GM21447 (cell line): Measurements from ENCODE around the gene HRAS.
A peak's percentile ranks its signal among the peaks of the same experiment; 100 is the strongest.
"Not testable (repeated sequence)": the region's sequence is repeated elsewhere in the genome, so short reads cannot be mapped to it uniquely, and the experiment has no call there.

Experiments
- ATAC-seq: cut with Tn5 transposase; IDR thresholded peaks from one replicate; pipeline ENCODE4 v1.9.1; 2021; ENCODE audit not compliant: unreplicated experiment

HRAS gene

DNA sequence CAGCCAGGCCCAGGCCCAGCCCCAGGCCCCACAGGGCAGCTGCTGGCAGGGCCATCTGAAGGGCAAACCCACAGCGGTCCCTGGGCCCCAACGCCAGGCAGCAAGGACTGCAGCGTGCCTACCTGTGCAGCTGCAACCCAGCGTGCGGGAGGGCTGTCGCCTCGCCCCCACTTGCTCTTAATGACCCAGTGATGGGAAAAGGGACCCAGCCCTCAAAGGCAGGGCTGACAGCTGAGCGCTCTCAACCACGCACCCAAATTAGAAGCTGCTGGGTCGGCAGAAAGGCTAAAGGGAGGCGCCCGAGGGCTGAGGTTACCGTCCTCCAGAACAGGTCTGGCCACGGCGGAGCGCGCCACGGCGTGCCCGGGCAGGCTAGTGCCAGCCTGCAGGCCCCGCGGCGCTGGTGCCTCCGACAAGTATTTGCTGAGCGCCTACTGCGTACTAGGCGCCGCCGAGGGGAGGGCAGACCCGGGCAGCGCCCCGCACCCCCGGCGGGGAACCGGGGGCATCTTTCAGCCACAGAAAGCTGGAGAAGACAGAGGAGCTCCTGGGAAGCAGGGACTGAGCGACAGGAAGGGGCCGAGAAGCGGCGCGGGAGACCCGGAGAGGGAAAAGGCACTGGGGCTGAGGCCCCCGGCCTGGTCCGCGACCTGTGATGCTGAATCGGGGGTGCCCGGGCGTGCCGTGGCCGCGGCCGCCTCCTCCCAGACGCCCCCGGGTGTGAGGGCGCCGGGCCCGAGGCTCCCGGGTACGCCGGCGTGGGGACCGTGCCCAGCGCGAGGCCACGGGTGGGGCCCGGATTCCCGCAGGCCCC is 773 bp downstream of the HRAS start:
- no peak for ATAC-seq

DNA sequence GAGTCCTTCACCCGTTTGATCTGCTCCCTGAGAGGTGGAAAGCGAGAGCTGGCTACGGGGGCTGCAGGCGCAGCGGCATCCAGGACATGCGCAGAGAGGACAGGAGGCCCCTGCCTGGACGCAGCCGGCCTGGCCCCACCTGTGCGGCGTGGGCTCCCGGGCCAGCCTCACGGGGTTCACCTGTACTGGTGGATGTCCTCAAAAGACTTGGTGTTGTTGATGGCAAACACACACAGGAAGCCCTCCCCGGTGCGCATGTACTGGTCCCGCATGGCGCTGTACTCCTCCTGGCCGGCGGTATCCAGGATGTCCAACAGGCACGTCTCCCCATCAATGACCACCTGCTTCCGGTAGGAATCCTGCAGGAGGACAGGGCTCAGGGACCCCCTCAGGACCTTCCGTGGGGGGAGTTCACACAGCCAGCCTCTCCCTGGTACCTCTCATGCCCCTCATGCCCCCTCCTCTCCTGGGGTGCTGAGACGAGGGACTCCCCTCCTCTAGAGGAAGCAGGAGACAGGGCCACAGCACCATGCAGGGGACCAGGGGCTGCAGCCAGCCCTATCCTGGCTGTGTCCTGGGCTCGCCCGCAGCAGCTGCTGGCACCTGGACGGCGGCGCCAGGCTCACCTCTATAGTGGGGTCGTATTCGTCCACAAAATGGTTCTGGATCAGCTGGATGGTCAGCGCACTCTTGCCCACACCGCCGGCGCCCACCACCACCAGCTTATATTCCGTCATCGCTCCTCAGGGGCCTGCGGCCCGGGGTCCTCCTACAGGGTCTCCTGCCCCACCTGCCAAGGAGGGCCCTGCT is 1.6 kb downstream of the HRAS start:
- ATAC-seq: no peak

DNA sequence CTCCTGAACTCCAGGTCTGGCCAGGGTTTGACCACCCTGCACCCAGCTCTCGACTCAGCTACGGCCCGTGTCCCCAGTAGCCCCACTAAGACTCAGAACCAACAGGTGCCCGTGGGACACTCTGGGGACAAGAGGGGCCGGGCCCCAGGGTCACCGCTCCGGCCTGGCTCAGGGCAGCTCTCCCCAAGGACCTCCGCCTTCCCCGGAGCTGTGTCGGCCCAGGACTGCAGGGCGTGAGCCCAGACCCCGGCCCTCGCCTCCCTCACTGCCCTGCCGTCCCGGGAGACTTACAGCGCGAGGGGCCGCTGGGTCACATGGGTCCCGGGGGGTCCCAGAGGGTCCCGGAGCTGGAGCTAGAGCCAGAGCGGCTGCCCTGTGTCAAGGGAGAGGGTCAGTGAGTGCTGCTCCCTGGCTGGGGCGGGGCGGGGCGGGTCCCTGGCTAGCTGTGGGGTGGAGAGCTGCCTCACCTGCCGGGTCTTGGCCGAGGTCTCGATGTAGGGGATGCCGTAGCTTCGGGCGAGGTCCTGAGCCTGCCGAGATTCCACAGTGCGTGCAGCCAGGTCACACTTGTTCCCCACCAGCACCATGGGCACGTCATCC is 2.3 kb downstream of the HRAS start:
- no peak for ATAC-seq

DNA sequence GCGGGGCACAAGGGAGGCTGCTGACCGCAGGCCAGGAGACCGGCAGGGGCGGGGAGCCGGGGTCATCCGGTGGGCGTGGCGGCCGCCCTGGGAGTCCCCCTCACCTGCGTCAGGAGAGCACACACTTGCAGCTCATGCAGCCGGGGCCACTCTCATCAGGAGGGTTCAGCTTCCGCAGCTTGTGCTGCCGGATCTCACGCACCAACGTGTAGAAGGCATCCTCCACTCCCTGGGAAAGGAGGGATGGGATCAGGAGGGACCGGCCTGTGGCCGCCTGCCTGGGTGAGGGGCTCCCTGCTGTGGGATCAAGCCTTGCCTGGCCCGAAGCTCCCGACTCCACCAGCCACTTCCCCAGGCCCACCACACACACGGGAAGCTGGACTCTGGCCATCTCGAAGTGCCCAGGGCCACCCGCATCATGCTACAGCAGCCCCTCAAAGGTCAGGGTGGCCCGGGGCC is 2.8 kb downstream of the HRAS start:
- no peak for ATAC-seq

DNA sequence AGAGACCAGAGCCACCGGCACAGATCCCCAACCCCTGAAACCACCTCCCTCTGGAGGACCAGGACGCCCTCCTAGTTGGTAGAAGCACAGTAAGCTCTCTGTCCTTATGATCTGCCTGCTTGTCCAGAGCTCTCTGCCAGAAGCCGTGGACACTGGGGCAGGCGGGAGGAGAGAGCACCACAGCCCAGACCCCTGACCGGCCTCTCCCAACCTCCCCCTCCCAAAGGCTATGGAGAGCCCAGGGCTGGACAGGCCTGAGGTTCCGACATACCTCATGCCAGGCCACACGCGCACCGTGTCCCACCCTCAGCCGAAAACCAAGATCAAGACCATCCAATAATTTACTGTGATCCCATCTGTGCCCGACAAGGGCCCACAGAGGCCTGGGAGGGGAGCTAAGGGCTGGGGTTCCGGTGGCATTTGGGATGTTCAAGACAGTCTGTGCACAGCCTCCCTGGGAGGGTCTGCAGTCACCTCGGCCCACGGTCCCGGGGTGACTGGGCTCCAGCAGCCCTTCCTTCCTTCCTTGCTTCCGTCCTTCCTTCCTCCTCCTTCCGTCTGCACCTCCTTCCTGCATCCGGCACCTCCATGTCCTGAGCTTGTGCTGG is 3.4 kb downstream of the HRAS start:
- no peak for ATAC-seq

DNA sequence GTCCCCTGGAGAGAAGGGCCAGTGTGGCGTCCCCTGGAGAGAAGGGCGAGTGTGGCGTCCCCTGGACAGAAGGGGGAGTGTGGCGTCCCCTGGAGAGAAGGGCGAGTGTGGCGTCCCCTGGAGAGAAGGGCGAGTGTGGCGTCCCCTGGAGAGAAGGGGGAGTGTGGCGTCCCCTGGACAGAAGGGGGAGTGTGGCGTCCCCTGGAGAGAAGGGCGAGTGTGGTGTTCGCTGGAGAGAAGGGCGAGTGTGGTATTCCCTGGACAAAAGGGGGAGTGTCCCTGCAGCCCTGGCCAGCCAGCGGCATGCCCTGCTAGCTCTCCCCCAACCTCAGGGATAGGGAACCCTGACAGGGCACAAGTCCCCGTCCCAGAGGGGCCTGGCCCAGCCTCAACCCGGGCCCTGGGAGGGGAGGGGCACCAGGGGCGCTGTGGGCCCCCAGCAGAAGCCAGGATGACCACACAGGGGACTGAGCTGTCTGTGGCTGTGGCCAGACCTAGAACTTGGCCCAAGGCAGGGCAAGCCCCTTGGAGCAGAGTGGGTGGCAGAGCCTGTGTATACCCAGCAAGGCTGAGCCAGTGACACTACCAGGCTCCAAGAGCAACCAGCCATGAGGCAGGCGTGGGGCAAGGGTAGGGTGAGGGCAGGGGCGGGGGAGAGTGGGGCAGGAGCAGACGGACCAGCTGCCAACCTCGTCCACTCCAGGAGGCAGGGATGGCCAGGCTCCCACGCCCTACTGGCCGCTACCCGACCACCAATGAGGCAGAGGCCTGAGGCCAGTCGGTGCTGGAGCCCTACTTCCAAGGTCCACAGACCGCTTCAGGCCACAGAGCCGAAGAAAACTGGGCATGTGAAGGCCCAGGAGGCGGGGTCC is 4.2 kb downstream of the HRAS start:
- ATAC-seq: no peak

DNA sequence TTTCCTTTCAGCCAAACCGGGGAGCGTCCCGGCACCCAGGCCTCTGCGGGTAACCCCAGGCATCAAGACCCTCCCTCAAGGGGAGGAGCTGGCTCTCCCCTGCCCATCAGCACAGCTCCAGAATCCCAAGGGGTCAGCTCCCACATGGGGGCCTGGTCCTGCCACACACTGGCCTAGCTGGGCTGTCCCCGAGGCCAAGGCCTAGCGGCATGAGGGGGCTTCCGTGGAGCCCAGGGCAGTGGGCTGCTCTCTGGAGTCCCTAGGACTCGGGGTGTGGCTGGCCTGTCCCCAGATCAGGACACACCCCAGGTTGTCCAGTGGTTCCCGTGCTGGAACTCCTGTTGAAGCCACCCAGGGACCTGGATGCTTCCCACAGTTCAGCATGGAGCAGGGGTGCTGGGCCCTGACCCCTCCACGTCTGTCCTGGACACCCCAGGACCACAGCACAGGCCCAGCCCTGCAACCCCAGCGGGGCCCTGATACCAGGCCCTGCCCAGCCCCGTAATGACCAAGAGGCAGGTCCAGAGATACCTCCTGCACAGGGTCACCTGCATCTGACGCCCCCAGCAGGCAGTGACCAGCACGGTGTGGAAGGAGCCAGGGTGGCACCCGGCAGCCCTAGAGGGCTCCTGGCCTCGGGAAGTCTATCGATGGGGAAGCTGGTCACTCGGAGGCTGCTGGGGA is 5.5 kb downstream of the HRAS start:
- no peak for ATAC-seq

DNA sequence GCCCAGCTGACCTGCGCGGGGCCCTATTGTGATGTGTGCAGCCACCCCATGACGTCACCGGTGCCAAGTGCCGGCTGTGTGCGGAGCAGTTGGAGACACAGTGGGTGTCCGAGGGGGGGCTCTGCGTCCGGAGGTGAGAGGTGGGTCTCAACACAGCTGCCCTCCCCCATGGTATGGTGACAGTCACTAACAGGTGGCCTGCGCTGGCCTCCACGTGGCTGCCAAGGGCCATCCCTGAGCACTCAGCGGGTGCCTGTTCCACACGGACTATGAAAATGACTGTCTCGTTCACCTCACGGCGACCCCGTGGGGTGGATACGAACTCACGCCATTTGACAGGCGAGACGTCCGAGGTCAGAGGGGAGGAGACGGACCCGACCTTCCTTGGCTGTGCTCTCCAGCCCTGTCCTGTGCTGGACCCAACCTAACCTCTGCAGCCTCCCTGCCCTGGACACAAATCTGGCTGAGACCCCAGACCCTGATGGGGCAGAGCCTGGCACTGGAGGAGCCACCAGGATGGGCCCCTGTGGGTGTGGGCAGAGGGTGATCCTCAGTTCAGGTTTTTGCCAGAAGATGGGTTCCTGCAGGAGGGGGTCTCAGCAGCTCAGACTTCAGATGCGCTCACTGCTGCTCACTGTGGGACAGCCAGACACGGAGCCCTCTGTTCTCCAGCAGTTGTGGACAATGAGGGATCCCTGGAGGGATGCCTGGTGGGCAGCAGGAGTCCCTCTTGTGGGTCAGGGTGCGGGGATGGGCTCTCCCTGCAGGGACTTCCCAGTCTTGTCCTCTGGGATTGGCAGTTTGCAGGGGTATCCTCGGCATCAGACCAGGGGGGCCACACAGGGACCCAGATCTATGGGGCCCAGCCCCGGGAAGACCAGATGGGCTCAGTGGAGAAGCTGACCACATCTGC is 6.3 kb downstream of the HRAS start:
- no peak for ATAC-seq

DNA sequence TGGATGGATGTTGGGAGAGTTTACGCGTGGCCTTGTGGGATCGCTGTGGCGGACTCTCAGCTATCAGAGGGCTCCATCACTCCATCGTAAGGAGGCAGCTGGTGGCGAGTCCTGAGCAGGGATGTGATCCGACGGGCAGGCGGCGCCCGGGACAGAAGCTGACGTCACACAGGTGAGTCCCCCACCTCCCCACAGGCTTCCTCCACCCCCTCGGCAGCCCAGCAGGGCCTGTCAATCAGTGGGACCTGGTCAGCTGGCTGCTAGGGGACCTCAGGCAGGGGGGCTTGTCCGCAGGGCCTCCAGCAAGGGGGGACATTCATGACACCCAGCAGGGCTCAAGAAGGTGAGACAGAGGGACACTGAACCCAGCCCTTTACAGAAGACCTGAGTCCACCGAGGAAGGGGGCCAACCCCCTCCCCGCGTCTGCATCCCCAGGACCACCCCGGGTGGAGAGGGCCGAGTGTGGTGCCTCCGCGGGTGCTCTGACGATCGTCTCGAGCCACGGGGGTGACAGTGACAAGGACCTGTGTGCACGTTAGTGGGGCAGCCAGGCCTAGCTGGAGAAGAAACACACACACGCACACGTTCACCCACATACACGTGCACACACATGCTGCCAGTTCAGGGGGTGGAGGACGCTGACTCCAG is 7.1 kb downstream of the HRAS start:
- no peak for ATAC-seq

DNA sequence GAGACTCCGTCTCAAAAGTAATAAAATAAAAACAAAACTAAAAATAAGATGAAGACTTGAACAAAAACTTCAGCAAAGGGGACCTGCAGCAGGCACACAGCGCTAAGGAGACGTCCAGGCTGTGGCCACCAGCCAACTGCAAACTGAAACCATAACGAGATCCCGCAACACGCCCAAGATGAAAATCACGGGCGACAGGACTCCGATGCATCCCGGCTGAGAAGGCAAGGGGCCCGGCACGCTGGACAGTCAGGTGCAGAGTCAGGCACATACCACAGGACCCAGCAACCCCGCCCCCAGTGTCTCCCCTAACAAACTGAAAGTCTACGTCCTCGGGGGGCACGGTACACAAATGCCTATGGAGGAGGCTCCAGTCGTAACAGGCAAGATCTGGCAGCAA is 9.2 kb downstream of the HRAS start:
- no peak for ATAC-seq

DNA sequence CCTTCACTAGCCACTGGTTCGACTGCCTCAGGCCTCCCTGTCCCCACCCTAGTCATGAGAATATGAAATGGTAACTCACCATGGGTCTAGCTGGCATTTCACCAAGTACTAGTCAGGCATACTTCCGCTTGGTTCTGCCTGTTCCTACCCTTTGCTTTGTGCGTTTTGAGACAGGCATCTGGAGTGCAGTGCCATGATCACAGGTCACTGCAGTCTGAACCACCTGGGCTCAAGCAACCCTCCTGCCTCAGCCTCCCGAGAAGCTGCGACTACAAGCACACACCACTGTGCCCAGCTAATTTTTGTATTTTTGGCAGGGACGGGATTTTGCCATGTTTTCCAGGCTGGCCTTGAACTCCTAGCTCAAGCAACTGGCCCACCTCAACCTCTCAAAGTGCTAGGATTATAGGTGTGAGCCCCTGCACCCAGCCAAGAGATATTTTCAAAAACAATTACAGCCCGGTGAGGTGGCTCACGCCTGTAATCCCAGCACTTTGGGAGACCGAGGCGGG is 14.1 kb downstream of the HRAS start:
- ATAC-seq: no peak

DNA sequence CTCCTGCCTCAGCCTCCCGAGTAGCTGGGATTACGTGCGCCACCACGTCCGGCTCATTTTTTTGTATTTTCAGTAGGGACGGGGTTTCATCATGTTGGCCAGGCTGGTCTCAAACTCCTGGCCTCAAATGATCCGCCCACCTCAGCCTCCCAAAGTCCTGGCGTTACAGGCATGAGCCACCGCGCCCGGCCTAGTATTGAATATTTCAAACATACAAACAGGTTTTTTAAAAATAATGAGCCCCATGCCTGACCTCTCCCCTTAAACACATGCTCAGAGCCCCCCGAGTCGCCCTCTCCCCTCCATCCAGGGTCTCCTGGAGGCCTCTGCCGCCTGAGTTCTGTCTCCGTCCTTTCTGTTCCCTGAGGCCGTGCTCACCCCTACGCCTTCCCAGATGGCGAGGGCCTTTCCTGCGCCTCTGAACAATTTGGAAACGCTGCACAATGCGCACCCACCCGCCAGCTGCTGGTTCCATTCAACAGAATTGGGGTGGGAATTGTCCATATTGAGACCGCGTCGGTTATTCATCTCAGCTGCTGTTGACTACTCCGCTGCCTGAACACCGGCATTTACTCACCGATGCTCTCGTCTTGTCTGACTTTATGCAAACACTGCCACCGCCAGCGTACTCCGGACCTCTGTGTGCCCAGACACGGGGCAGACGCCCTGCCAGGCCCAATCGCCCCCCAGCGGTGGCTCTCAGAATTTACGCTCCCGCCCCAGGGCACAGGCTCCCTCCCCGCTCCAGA is 14.8 kb downstream of the HRAS start:
- ATAC-seq: no peak

DNA sequence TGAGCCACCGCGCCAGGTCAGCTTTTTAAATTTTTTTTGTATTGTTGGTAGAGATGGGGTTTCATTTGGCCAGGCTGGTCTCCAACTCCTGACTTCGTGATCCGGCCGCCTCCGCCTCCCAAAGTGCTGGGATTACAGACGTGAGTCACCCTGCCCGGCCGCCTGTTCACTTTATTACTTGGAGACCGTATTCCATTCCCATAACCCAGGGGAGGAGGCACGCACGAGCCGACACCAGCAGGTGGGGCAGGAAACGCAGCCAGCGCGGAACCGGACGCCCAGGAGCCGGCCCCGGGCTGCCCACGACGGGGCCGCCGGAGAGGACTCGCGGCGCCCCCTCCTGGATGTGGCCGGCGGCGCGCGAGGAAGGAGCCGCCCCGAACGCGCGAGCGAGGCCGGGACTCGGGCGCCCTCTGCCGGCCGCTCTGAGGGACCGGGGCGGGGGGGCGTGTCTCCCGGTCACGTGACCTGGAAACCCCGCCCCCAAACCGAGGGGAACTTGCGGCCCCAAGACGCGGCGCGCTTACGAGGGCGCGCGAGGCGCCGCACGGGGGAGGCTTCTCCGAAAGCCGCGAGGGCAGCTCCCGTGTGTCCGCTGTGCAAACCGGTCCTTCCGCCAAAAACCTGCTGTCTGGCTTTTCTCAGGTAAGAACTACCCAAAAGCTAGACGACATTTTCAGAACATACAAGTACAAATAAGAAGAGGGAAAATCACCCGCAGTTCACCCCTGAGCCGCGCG is 16.7 kb downstream of the HRAS start:
- peak; percentile 82 for ATAC-seq

DNA sequence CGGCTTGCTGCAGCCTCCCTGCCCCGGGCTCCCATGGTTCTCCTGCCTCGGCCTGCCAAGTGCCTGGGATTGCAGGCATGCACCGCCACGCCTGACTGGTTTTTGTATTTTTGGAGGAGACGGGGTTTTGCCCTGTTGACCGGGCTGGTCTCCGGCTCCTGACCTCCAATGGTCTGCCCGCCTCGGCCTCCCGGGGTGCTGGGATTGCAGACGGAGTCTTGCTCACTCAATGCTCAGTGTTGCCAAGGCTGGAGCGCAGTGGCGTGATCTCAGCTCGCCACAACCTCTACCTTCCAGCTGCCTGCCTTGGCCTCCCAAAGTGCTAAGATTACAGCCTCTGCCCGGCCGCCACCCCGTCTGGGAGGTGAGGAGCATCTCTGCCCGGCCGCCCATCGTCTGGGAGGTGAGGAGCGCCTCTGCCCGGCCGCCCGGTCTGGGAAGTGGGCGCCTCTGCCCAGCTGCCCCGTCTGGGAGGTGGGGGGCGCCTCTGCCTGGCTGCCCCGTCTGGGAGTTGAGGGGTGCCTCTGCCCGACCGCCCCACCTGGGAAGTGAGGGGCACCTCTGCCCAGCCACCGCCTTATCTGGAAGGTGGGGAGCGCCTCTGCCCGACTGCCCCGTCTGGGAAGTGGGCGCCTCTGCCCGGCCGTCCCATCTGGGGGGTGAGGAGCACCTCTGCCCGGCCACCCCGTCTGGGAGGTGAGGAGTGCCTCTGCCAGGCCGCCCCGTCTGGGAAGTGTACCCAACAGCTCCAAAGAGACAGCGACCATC is 18.3 kb downstream of the HRAS start:
- not testable (repeated sequence) for ATAC-seq

DNA sequence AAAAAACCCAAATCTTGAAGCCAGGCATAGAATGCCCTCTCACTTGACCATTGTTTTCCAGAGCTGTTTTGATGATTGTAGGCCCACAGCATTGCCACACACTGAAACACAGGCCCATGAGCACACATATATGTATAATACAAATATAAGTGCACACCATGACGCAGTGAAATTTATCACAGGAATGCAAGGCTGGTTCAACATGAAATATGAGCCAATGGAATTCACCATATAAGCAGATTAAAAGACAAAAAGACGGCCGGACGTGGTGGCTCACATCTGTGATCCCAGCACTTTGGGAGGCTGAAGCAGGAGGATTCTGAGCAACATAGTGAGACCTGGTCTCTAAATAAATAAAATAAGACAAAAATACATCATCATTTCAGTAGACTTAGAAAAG is 19.0 kb downstream of the HRAS start:
- ATAC-seq: no peak

DNA sequence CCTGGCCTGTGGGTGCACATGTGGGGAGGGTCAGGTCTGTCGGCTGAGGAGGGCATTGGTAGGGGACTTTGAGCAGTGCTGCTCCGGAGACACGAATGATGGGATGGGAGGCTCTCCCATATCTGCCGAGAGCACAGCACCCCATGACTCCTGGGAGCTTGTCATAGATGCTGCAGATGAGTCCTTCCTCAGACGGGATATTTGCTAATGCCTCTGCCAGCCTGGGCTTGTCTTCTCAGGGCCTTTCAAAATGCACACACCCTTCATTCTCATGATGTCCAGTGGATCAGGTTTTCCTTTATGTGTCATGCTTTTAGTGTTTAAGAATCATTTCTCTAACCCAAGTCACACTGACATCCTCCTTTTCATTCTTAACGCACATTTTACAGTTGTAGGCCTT is 20.2 kb downstream of the HRAS start:
- ATAC-seq: no peak
